Bronchial epithelial cell (primary cell): Measurements from ENCODE around the gene CEBPE. TPM values are rescaled to one million over a fixed set of nuclear protein-coding genes. Genes with fewer than 3 reads are reported as not detected.

Experiments
- DNase-seq: peaks from one replicate; pipeline ENCODE4 v3.0.0-alpha.2; 2010; ENCODE audit warnings: low read depth
- FAIRE-seq: peaks from 2 replicates; lab custom pipeline; 2011; peaks lifted over from hg19 to GRCh38; lab: Jason Lieb, UNC
- H3K27me3 ChIP-seq: 2 replicates; pipeline ENCODE4 v1.5.1; 2011; ENCODE audit warnings: low read length; ENCODE audit not compliant: control insufficient read depth, insufficient read depth
- H3K36me3 ChIP-seq: 2 replicates; pipeline ENCODE4 v1.5.1; 2011; ENCODE audit warnings: low read length; ENCODE audit not compliant: control insufficient read depth, insufficient read depth
- H3K4me3 ChIP-seq: 2 replicates; pipeline ENCODE4 v1.5.1; 2011; ENCODE audit warnings: mild to moderate bottlenecking, low read depth, low read length, control low read depth
- CTCF ChIP-seq: IDR thresholded peaks from 2 replicates; pipeline ENCODE4 v1.5.1; 2011; ENCODE audit warnings: mild to moderate bottlenecking, moderate library complexity, low read length, control low read depth, inconsistent platforms; ENCODE audit not compliant: insufficient read depth, severe bottlenecking
- total RNA-seq: library from RNA; depleted of rRNA; stranded (reverse); fragments of >200 nt; gene quantifications from 2 replicates; pipeline ENCODE4 v1.2.1, GENCODE V29; 2014

Gene CEBPE
- total RNA-seq, 1 donor from 2014 or later: not detected

- peaks cover 2% of the 10 kb centered on the region for H3K27me3 ChIP-seq
- H3K36me3 ChIP-seq: no peaks in the 10 kb centered on the region
- no peak for TF ChIP-seq CTCF
- H3K4me3 ChIP-seq: no peak overlapping the region
- FAIRE-seq (no peak), DNase-seq (no peak)
These were observed 12.4 kb downstream of the CEBPE start for GRCh38 chr14:23106747-23107045.

GRCh38 chr14:23105348-23105824 lies 13.7 kb downstream of the CEBPE start:
- no peak for DNase-seq
- Histone ChIP-seq H3K36me3 (no peaks in the 10 kb centered on the region), H3K27me3 (no peaks in the 10 kb centered on the region), H3K4me3 (no peak overlapping the region)
- FAIRE-seq: no peak
- no peak for TF ChIP-seq CTCF

GRCh38 chr14:23104591-23105347 lies 14.3 kb downstream of the CEBPE start, which contains the start of gene CIROP:
Gene CIROP, minus strand, starts transcription at chr14:23104989. Its CDS starts 69 bp downstream, at chr14:23104920.
- Histone ChIP-seq H3K4me3 (no peak within 1 kb of the TSS), H3K27me3 (no peaks in the 10 kb centered on the region), H3K36me3 (no peaks in the 10 kb centered on the region)
- FAIRE-seq (no peak), DNase-seq (no peak)
- no peak for TF ChIP-seq CTCF

GRCh38 chr14:23104070-23104590 lies 14.9 kb downstream of the CEBPE start:
- no peak for TF ChIP-seq CTCF
- no peak for FAIRE-seq
- Histone ChIP-seq H3K36me3 (no peaks in the 10 kb centered on the region), H3K4me3 (no peak overlapping the region), H3K27me3 (no peaks in the 10 kb centered on the region)
- DNase-seq: no peak

GRCh38 chr14:23103581-23103980 lies 15.5 kb downstream of the CEBPE start:
- Histone ChIP-seq H3K4me3 (no peak overlapping the region), H3K27me3 (no peaks in the 10 kb centered on the region), H3K36me3 (no peaks in the 10 kb centered on the region)
- FAIRE-seq (no peak), DNase-seq (no peak)
- no peak for TF ChIP-seq CTCF
